Measurements from ENCODE around the gene DOCK2. TPM values are rescaled to one million over a fixed set of nuclear protein-coding genes. Genes with fewer than 3 reads are reported as not detected.

The DOCK2 gene
- total RNA-seq, 1 donor from 2014 or later, result 108 TPM

GRCh38 chr5:169911448-169912212 lies 274.6 kb downstream of the DOCK2 start:
- DNase-seq, result no peak
- Histone ChIP-seq H3K36me3 (no peaks in the 10 kb centered on the region), H3K4me3 (no peak overlapping the region), H3K27me3 (ENCODE audit: low read depth) (no peaks in the 10 kb centered on the region), H3K27ac (no peak overlapping the region), H3K4me1 (no peaks in the 10 kb centered on the region), H3K9me3 (no peaks in the 10 kb centered on the region)
- ATAC-seq, result no peak
- TF ChIP-seq CTCF (IDR thresholded peaks at IDR 0.05), result no peak
- intact Hi-C loops (cut with DNase I), result no loop called here

- intact Hi-C loops (cut with DNase I), result no loop called here
- Histone ChIP-seq H3K27me3 (ENCODE audit: low read depth) (no peaks in the 10 kb centered on the region), H3K4me1 (no peaks in the 10 kb centered on the region), H3K27ac (no peak overlapping the region), H3K4me3 (no peak overlapping the region), H3K9me3 (no peaks in the 10 kb centered on the region), H3K36me3 (no peaks in the 10 kb centered on the region)
- no peak for ATAC-seq
- no peak for TF ChIP-seq CTCF (IDR thresholded peaks at IDR 0.05)
- DNase-seq, result no peak
Observed at GRCh38 chr5:169913479-169913878, 276.4 kb downstream of the DOCK2 start.

GRCh38 chr5:169914766-169915165 lies 277.7 kb downstream of the DOCK2 start:
- Histone ChIP-seq H3K9me3 (no peaks in the 10 kb centered on the region), H3K36me3 (no peaks in the 10 kb centered on the region), H3K27me3 (ENCODE audit: low read depth) (no peaks in the 10 kb centered on the region), H3K27ac (no peak overlapping the region), H3K4me3 (no peak overlapping the region), H3K4me1 (no peaks in the 10 kb centered on the region)
- DNase-seq, result no peak
- peak in 1 of 2 donors; percentile 51 for ATAC-seq
- no peak for TF ChIP-seq CTCF (IDR thresholded peaks at IDR 0.05)
- intact Hi-C loops (cut with DNase I), result no loop called here

GRCh38 chr5:169917500-169917899 lies 280.4 kb downstream of the DOCK2 start:
- Histone ChIP-seq H3K4me3 (no peak overlapping the region), H3K9me3 (no peaks in the 10 kb centered on the region), H3K36me3 (no peaks in the 10 kb centered on the region), H3K27me3 (ENCODE audit: low read depth) (no peaks in the 10 kb centered on the region), H3K4me1 (no peaks in the 10 kb centered on the region), H3K27ac (no peak overlapping the region)
- no peak for DNase-seq
- no peak for TF ChIP-seq CTCF (IDR thresholded peaks at IDR 0.05)
- intact Hi-C loops (cut with DNase I), result no loop called here
- ATAC-seq, result no peak

GRCh38 chr5:169918228-169918627 lies 281.2 kb downstream of the DOCK2 start:
- no peak for TF ChIP-seq CTCF (IDR thresholded peaks at IDR 0.05)
- Histone ChIP-seq H3K27me3 (ENCODE audit: low read depth) (no peaks in the 10 kb centered on the region), H3K27ac (no peak overlapping the region), H3K36me3 (no peaks in the 10 kb centered on the region), H3K4me3 (no peak overlapping the region), H3K9me3 (no peaks in the 10 kb centered on the region), H3K4me1 (no peaks in the 10 kb centered on the region)
- DNase-seq (no peak), ATAC-seq (no peak)
- intact Hi-C loops (cut with DNase I), result no loop called here
